ENCODE measurements around the gene GNAI2. TPM values are rescaled to one million over a fixed set of nuclear protein-coding genes. Genes with fewer than 3 reads are reported as not detected.
A peak's percentile ranks its signal among the peaks of the same experiment; 100 is the strongest.

The GNAI2 gene
- total and polyA plus RNA-seq, 8 donors, result 61.1 to 211 (median 79.2) TPM

DNA sequence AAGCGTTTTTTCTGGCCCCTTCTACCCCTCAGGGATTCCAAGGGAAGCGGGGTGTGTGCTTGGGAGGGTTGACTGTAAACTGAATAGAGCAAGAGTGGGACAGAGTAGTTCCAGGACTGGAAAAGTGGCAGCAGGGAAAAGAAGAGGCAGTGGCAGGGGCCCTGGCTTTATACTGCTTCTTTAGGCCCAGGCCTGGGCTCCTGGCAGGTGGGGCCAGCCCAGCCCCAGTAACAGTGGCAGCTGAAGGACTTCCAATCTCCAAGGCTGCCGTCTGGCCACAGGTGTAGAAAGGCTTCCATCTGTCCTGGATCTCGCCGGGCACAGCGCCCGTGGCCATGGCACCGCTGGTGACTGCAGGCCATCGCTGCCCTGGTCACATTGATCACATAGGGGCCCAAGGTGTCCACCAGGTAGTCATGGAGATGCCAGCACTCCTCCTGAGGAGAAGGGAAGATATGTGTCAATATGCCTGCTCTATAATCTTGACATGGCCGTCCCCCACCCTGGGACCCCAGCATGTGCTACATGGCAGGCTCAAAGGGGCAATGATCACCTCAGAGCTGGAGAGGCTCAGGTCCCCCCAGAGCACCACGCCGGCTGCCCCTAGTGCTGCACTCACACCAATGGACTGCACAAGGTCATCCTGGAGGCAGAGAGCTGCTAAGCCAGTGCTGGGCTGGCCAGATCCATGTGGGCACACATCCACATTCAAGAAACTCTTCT lies 57.2 kb downstream of the GNAI2 start:
- Histone ChIP-seq H3K9me3 (no peaks in the 10 kb centered on the region), H3K4me1 (peaks cover 36 to 60% (median 54%) of the 10 kb centered on the region in 4 donors), H3K27me3 (no peaks in the 10 kb centered on the region), H3K27ac (peak overlapping the region; percentile 89 to 99 (median 97)), H3K4me3 (peak overlapping the region; percentile 86 to 99 (median 96)), H3K36me3 (peaks cover 29 to 39% (median 31%) of the 10 kb centered on the region in 4 donors)
- no peak for DNase-seq
- no peak for TF ChIP-seq POLR2A (IDR thresholded peaks at IDR 0.05)
- TF ChIP-seq, protein P1, sequence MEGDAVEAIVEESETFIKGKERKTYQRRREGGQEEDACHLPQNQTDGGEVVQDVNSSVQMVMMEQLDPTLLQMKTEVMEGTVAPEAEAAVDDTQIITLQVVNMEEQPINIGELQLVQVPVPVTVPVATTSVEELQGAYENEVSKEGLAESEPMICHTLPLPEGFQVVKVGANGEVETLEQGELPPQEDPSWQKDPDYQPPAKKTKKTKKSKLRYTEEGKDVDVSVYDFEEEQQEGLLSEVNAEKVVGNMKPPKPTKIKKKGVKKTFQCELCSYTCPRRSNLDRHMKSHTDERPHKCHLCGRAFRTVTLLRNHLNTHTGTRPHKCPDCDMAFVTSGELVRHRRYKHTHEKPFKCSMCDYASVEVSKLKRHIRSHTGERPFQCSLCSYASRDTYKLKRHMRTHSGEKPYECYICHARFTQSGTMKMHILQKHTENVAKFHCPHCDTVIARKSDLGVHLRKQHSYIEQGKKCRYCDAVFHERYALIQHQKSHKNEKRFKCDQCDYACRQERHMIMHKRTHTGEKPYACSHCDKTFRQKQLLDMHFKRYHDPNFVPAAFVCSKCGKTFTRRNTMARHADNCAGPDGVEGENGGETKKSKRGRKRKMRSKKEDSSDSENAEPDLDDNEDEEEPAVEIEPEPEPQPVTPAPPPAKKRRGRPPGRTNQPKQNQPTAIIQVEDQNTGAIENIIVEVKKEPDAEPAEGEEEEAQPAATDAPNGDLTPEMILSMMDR (IDR thresholded peaks at IDR 0.05), result no peak
- no peak for TF ChIP-seq EP300 (IDR thresholded peaks at IDR 0.05)
- no peak for TF ChIP-seq POLR2AphosphoS5 (IDR thresholded peaks at IDR 0.05)
- intact Hi-C loops (cut with DNase I; ENCODE audit: low total_unique reads), result no loop called here
- 56 to 78% (median 74%) methylated on average over 5 to 12 of the region's 12 CpGs for WGBS, 5 donors

DNA sequence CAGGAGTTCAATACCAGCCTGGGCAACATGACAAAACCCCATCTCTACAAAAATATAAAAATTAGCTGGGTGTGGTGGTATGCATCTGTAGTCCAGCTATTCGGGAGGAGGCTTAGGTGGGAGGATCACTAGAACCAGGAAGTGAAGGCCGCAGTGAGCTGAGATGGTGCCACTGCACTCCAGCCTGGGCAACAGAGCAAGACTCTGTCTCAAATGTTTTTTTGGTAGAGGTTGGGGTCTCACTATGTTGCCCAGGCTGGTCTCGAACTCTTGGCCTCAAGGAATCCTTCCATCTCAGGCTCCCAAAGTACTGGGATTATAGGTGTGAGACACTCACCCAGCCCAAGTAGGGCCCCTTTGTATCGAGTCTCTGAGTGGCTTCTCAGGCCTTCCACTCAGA lies 58.1 kb downstream of the GNAI2 start:
- peaks cover 20 to 30% (median 22%) of the 10 kb centered on the region in 4 donors for H3K36me3 ChIP-seq
- H3K4me1 ChIP-seq, result peaks cover 43 to 66% (median 61%) of the 10 kb centered on the region in 4 donors
- intact Hi-C loops (cut with DNase I; ENCODE audit: low total_unique reads), result no loop called here
- DNase-seq, result no peak
- H3K27ac ChIP-seq, result peak overlapping the region in 2 of 5 donors; percentile 97 to 99
- H3K4me3 ChIP-seq, result no peak overlapping the region
- whole genome bisulfite sequencing, 5 donors, result 86 to 95% (median 94%) methylated on average over 4 of the region's 4 CpGs
- H3K9me3 ChIP-seq, result no peaks in the 10 kb centered on the region
- TF ChIP-seq EP300 (IDR thresholded peaks at IDR 0.05), result no peak
- TF ChIP-seq POLR2AphosphoS5 (IDR thresholded peaks at IDR 0.05), result no peak
- TF ChIP-seq POLR2A (IDR thresholded peaks at IDR 0.05), result no peak
- TF ChIP-seq, protein P1 (IDR thresholded peaks at IDR 0.05), result no peak
- no peaks in the 10 kb centered on the region for H3K27me3 ChIP-seq

DNA sequence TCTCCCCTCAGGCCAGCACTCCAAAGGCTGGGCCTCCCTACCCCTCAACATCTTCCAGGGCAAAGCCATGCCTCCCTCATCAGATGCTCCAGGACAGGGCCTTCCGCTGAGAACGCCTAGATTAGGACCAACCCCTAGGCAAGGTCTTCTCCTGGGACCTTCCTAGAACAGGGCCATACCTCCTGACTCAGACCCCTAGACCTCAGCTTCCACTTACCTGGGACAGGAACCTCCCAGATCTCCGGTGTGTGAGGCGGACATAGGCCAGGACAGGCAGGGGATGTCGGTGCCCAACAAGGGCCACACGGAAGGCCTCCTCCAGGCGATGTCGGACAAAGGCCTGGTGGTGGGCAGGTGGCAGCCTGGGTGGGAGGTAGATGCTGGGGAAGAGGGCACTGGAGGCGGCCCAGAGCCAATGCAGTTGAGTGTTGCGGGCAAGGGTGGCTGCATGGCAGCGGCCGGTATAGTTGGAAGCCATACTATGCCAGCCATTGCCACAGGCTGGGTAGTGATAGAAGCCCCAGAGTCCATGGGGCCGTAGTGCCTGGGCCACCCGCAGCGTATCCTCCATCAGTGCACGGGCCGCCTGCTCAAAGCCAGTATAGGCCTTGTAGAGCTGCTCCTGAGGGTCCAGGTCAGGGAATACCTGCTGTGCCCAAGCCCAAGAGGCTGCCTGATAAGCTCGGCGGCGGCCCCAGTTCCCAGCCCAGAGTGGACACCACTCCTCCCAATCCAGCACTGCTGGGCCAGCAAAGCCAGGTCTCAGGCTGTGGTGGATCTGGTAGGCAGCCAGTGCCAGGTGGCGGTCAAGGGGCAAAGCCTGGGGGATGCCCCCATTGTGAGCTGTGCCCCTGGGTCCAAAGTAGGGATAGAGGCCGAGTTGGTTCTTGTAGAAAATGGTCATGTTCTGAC lies 58.7 kb downstream of the GNAI2 start:
- 90 to 94% (median 92%) methylated on average over 13 to 22 of the region's 22 CpGs for WGBS, 5 donors
- no peaks in the 10 kb centered on the region for H3K9me3 ChIP-seq
- no peaks in the 10 kb centered on the region for H3K27me3 ChIP-seq
- H3K4me1 ChIP-seq, result peaks cover 39 to 60% (median 56%) of the 10 kb centered on the region in 4 donors
- peaks cover 14 to 24% (median 16%) of the 10 kb centered on the region in 4 donors for H3K36me3 ChIP-seq
- H3K4me3 ChIP-seq, result no peak overlapping the region
- H3K27ac ChIP-seq, result peak overlapping the region in 1 of 5 donors; percentile 97
- intact Hi-C loops (cut with DNase I; ENCODE audit: low total_unique reads), result no loop called here
- TF ChIP-seq, protein P1 (IDR thresholded peaks at IDR 0.05), result no peak
- TF ChIP-seq EP300 (IDR thresholded peaks at IDR 0.05), result no peak
- no peak for TF ChIP-seq POLR2A (IDR thresholded peaks at IDR 0.05)
- no peak for TF ChIP-seq POLR2AphosphoS5 (IDR thresholded peaks at IDR 0.05)
- no peak for DNase-seq

Measured in stomach (tissue), 9 donors.